GM23338 (cell line): ENCODE results near the gene ZRANB2.

Experiments
- CREB1 ChIP-seq: fragments of 250-450 bp; sonication (Bioruptor Pico); IDR thresholded peaks from 2 replicates; pipeline ENCODE4 v1.5.0; 2020; ENCODE audit warnings: low read depth, mild to moderate bottlenecking, moderate library complexity
- EZH2 ChIP-seq: fragments of 200-600 bp; sonication (generic); IDR thresholded peaks from one replicate; pipeline ENCODE4 v1.8.0; 2017; ENCODE audit warnings: antibody characterized with exemption, mild to moderate bottlenecking, low read depth; ENCODE audit not compliant: unreplicated experiment
- JUNB ChIP-seq: IDR thresholded peaks from one replicate; pipeline ENCODE4 v1.6.1; 2016; ENCODE audit warnings: antibody characterized with exemption; ENCODE audit not compliant: unreplicated experiment
- ZNF114 ChIP-seq: fragments of 250-450 bp; sonication (Bioruptor Pico); IDR thresholded peaks from 2 replicates; pipeline ENCODE4 v1.5.0; 2020; ENCODE audit warnings: mild to moderate bottlenecking, moderate library complexity
- ZNF331 ChIP-seq: fragments of 250-450 bp; sonication (Bioruptor Pico); IDR thresholded peaks from 2 replicates; pipeline ENCODE4 v1.5.0; 2020; ENCODE audit warnings: low read depth, mild to moderate bottlenecking, moderate library complexity
- TF ChIP-seq, protein P1 (sequence below), 2 experiments: fragments of 200-600 bp in 1 of 2; sonication (generic) in 1 of 2; conservative IDR thresholded peaks; 2 replicates each; pipeline versions ENCODE4 v1.5.1 to v1.6.1; 2016 to 2017; ENCODE audit warnings: antibody characterized with exemption in 2 of 2, low read depth in 2 of 2, mild to moderate bottlenecking in 2 of 2, moderate library complexity in 1 of 2

DNA sequence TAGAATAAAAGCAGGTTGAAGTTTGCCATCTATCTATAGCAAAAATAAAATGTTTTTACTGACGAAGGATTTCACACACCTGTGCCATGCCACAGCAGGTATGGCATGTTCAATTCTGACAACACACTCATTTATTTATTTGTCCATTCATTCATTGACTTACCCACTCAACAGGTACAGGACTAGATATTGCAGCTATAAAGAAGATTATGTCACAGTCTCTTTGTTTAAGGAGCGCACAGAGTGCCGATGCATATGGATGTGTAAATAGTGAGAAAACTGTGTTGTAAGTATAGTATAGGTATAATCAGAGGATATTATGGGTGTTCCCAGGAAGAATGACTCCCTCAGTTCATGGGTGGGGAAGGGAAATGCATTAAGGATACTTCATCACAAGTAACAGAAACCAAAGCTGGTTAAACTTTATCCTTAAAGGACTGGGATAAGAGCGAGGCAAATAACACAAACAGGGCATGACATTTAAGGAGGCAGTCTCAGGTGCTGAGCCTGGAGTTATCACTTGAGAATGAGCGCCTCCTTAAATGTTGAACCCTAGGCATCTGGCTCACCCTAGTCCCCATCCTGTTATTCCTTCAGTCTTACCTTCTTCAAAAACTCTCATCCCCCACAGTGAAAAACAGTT is 7.9 kb upstream of the ZRANB2 start:
- TF ChIP-seq, protein P1, sequence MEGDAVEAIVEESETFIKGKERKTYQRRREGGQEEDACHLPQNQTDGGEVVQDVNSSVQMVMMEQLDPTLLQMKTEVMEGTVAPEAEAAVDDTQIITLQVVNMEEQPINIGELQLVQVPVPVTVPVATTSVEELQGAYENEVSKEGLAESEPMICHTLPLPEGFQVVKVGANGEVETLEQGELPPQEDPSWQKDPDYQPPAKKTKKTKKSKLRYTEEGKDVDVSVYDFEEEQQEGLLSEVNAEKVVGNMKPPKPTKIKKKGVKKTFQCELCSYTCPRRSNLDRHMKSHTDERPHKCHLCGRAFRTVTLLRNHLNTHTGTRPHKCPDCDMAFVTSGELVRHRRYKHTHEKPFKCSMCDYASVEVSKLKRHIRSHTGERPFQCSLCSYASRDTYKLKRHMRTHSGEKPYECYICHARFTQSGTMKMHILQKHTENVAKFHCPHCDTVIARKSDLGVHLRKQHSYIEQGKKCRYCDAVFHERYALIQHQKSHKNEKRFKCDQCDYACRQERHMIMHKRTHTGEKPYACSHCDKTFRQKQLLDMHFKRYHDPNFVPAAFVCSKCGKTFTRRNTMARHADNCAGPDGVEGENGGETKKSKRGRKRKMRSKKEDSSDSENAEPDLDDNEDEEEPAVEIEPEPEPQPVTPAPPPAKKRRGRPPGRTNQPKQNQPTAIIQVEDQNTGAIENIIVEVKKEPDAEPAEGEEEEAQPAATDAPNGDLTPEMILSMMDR (conservative IDR thresholded peaks at IDR 0.05; ENCODE audit: low read depth in 2 of 2) = no peak
- TF ChIP-seq ZNF331 (CRISPR knock-in tag) = no peak
- TF ChIP-seq JUNB = no peak
- no peak for TF ChIP-seq CREB1
- no peak for TF ChIP-seq EZH2
- no peak for TF ChIP-seq ZNF114
